22Rv1 (cell line): ENCODE data around the gene GPBP1L1.
"Not testable (repeated sequence)": the region's sequence is repeated elsewhere in the genome, so short reads cannot be mapped to it uniquely, and the experiment has no call there.

Experiments used
- H3K27ac ChIP-seq: fragments of 450-650 bp; 2 replicates; pipeline ENCODE4 v1.5.1; 2017
- ZFX ChIP-seq: fragments of 450-650 bp; IDR thresholded peaks from 2 replicates; pipeline ENCODE4 v1.6.1; 2017; ENCODE audit warnings: antibody characterized with exemption, borderline replicate concordance
- TF ChIP-seq, protein P1 (sequence below): fragments of 450-650 bp; IDR thresholded peaks from 2 replicates; pipeline ENCODE4 v1.5.1; 2017; ENCODE audit warnings: mild to moderate bottlenecking

Gene GPBP1L1

DNA sequence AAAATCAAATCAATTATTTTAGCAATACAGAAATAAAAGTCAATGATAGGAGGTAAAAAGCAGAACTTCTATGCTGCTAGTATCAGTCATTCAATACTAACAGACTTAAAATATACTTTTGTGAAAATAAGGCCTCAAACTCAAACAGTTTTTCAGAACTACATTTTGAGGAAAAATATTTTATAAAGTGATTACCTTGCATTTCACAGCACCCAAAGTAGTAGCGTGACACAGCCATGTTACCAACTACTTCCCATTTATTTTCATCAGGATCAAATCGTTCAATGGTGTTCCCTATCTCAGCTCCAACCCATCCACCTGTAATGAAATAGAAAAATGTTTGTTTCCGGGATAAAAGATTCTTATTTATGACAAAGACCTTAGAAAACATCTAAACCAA, 30.4 kb upstream of the GPBP1L1 start:
- no peak overlapping the region for H3K27ac ChIP-seq
- TF ChIP-seq, protein P1, sequence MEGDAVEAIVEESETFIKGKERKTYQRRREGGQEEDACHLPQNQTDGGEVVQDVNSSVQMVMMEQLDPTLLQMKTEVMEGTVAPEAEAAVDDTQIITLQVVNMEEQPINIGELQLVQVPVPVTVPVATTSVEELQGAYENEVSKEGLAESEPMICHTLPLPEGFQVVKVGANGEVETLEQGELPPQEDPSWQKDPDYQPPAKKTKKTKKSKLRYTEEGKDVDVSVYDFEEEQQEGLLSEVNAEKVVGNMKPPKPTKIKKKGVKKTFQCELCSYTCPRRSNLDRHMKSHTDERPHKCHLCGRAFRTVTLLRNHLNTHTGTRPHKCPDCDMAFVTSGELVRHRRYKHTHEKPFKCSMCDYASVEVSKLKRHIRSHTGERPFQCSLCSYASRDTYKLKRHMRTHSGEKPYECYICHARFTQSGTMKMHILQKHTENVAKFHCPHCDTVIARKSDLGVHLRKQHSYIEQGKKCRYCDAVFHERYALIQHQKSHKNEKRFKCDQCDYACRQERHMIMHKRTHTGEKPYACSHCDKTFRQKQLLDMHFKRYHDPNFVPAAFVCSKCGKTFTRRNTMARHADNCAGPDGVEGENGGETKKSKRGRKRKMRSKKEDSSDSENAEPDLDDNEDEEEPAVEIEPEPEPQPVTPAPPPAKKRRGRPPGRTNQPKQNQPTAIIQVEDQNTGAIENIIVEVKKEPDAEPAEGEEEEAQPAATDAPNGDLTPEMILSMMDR: no peak
- TF ChIP-seq ZFX: no peak

DNA sequence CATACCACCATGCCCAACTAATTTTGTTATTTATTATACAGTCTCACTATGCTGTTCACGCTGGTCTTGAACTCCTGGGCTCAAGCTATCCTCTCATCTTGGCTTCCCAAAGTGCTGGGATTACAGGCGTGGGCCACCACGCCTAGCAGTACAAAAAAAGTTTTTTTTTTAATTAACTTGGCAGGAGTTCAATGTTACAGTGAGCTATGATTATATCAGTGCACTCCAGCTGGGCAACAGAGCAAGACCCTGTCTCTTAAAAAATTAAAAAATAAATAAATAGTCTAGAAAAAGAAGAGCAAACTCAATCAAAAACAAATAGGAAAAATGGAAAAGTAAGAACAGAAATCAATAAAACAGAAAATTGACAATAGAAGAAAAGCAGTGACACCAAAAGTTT, 27.4 kb upstream of the GPBP1L1 start:
- no peak for TF ChIP-seq ZFX
- TF ChIP-seq, protein P1: no peak

DNA sequence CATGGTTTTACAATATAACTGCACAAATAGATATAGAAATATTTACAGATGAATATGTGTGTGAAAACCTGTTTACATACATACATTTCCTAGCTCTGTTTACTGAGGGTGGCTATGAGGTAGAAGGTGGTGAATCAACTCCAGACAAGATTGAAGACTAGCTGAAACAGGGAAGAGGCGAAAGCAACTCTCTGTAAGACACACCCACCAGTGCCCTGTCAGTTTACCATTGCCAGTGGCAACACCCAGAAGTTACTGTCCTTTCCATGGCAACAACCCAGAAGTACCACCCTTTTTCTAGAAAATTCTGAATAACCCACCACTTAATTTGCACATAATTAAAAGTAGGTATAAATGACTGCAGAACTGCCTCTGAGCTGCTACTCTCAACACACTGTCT, 18.3 kb upstream of the GPBP1L1 start:
- TF ChIP-seq, protein P1: no peak
- no peak for TF ChIP-seq ZFX
- H3K27ac ChIP-seq: no peak overlapping the region

More for the DNA sequence above, 27.4 kb upstream of the GPBP1L1 start:
- H3K27ac ChIP-seq: no peak overlapping the region

DNA sequence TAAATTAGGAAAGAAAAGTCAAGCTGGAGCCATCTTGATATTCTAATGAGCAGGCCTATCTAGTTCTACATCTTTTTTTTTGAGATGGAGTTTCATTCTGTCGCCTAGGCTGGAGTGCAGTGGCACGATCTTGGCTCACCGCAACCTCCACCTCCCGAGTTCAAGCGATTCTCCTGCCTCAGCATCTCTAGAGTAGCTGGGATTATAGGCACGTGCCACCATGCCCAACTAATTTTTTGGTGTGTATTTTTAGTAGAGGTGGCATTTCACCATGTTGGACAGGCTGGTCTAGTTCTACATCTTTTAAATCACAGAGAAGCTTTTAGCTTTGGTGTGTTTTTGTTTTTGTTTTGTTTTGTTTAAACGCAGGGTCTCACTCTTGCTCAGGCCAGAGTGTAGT, 8.5 kb upstream of the GPBP1L1 start:
- no peak overlapping the region; the same call in 1 of the 2 replicates for H3K27ac ChIP-seq
- TF ChIP-seq ZFX: no peak
- TF ChIP-seq, protein P1: no peak

DNA sequence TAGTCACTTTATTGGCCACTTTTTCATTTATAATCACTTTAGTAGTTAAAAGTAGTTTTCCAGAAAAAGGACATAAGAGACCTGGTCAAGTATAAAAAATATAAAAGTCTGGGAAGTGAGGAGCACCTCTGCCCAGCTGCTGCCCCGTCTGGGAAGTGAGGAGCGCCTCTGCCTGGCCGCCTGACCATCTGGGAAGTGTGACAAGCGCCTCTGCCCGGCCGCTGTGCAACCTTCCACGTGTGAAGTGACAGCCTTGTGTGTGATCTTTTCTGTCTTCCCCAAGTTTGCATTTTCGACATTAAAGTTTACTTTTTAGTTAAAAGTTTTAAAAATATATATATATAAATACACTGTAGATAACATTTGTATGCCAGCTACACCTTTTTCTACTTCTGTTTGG, 7.5 kb upstream of the GPBP1L1 start:
- H3K27ac ChIP-seq: not testable (repeated sequence)

DNA sequence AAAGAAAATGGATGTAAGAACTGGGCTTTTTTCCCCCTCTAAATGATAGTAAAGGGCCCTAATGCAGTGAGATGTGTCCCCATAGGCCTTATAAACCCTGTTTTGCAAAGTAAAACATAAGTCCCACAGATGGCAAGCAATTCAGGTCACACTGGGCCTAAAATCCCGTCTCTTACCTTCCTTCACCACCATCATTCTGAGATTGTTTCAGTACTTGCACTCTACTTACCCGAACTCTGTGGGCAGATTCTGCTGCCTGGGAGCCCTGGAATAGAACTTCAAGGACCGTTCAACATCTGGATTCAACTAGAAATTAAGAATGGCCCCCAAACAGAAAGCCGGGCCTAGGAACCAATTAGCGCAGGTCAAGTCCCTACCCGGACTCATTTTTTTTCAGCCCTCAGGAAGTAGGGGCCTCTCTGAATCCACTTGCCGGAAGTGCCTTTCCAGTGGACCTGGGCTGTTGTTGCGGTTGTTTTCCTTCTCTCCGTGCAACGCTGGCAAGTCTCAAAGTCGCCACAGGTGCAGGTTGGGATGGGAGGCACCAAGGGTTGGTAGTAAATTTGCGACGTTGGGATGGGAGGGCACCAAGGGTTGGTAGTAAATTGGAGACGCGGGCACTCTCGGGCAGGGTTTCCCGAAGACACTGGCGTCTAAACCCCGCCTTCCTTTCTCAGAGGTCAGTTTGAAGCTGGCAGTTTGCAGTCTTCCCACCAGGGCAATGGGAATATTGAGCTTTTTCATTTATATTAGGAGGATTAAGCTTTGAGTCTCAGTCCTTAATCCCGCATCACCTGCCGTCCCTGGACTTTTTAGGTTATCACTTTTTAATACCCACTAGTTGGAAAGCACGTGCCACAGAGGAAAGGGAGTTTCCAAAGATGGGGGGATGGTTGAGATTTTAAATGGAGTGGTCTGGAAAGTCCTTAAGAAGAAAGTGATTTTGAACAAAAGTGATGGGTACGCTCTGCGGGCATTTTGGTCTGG, 1.7 kb upstream of the GPBP1L1 start, which contains the start of gene TMEM69:
TMEM69 (plus strand) TSS at position 428 of the 987 bp plus-strand sequence. CDS start 2,888 bp downstream, outside the sequence.
- peak within 1 kb of the TSS; percentile 95 for H3K27ac ChIP-seq
- TF ChIP-seq, protein P1: 0 out of 2 replicates have a peak, but pooled peaks have one; percentile 14
- TF ChIP-seq ZFX: no peak

DNA sequence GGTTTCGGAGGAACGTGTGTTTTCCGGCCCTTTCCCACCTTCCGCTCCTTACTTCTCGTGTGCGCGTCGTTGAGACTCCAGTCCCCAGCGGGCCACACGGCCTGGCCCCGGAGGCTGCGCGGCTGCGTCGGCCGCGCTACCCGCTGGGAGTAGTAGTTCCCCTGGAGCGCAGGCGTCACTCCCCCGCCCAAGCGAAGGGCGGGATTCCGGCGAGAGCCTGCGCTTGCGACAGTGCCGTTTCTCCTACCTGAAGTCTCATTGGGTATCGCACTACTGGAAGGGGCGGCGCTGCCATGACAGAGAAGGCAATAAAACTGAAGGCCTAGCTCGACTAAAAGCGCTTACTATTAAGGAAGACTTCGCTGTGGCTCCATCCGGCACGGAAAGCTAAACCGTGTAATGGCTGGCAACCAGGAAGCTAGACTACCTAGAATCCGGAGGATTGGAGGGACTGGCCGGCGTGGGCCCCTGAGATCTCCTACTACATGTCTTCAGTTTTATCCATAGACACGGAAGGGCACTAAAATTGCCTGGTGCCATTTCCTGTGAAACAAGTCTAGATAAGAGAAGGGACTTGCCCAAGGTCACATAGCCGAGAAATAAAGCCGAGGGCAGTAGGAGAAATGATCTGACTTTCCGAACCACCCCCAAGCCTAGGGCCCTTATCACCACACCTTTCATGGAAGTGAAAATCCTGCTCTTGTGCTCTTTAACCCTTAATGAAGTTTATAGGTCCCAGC, 851 bp upstream of the GPBP1L1 start:
- TF ChIP-seq ZFX: no peak
- TF ChIP-seq, protein P1: no peak
- peak overlapping the region; percentile 95 for H3K27ac ChIP-seq
